ENCODE results near the gene MAP3K4.
A peak's percentile ranks its signal among the peaks of the same experiment; 100 is the strongest.
"Not testable (repeated sequence)": the region's sequence is repeated elsewhere in the genome, so short reads cannot be mapped to it uniquely, and the experiment has no call there.

The MAP3K4 gene

DNA sequence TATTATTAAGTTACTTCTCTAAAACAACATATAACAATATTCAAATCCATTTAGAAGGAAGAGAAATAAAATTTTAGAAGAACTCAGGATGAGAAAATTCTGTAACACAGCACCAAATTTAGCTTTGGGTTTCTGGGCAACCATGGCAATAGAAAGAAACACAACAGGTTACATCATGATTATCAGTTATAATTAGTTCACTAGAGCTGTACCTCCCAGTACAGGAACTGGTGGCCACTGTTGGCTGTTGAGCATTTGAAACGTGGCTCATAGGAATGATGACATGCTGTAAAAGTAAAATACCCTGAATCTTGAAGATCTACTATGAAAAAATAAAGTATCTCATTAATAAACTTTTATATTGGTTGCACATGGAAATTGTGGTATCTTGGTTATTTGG is 23.7 kb upstream of the MAP3K4 start:
- FAIRE-seq (no peak), DNase-seq (ENCODE audit: low spot score) (no peak)

DNA sequence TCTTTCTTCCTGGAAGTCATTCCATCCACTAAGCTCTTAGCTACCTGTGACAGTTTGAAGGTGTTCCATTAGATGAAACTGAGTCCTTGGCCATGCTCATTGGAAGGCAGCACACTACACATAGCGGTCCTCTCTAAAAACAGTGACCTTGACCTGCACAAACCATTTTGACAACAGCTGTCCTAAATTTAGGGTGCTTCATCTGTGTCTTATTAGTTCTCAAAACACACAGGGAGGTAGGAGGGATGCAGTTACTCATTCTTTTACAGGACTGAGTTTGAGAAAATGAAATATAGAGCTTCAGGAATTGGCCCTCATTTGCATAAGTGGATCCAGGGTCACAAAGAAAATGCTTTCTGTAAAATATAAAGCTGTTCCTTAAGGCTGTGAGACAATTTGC is 20.4 kb upstream of the MAP3K4 start:
- FAIRE-seq: no peak
- no peak for DNase-seq (ENCODE audit: low spot score)

DNA sequence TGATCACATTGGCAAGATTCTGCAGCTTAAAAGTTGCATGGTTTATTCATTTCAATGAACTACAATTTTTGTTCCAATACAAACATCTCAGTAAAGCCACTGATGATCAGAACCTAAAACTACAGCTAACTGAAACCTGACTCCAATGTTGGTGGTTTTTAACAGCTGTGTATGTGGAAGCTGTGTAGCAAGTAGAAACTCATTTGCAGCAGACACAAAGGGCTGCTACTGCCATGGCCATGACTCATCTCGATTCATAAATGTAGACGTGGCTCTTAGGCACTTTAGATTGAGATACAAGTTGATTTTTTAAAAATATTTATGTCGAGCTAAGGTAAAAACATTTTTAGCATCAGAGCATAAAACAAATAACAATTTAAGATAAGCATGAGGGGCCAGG is 19.5 kb upstream of the MAP3K4 start:
- DNase-seq (ENCODE audit: low spot score): peak; percentile 69
- FAIRE-seq: no peak

DNA sequence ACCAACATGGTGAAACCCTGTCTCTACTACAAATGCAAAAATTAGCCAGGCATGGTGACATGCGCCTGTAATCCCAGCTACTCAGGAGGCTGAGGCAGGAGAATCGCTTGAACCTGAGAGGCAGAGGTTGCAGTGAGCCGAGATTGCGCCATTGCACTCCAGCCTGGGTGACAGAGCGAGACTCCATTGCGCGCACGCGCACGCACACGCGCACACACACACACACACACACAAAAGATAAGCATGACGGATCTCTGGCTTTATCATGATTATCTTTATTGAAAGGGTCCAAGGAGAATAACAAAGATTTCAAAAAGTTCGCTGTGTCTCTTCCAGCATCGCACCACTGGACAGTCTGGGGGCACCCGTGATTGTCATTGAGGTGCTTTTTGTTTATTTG is 19.0 kb upstream of the MAP3K4 start:
- FAIRE-seq; DNase-seq (ENCODE audit: low spot score): not testable (repeated sequence)

DNA sequence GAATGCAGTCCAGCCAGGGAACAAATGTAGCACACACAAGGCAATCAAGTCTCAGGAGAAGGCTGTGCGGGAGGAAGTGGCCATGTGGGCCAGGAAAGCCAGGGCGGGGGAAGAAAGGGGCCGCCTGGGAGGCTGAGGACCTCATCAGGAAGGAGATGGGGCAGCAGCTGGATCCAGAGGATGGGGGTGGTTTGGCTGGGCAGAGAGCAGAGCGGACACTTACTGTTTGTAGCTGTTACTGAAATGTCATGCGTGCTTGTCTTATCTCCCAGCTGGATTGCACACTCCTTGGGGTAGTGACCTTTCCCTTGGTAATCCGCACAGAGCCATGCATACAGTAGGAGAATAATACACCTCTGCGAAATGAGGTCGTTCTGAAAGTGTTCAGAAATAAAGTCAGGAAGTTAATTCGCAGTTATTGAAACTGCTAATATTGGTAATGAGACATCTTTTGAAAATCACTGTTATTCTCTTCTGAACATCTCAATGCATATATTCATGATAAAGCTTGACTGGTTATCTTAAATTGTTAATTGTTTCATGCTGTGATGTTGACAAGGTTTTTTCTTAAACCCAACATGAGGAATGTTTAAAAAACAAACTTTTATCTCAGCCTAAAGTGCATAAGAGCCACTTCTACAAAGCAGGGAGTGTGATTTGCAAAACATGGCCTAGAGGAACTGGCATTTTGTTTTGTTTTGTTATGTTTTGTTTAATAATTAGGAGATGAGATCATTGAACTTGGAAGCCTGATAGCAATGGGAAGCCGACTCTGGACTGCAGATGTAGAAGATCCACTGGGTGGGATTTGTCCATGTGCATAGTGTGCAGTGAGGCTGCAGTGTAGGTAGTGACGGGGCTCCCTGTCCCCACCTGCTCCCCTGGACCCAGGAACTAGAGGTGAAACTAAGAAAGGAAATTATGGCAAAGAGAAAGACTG is 18.0 kb upstream of the MAP3K4 start:
- FAIRE-seq: no peak
- no peak for DNase-seq (ENCODE audit: low spot score)

DNA sequence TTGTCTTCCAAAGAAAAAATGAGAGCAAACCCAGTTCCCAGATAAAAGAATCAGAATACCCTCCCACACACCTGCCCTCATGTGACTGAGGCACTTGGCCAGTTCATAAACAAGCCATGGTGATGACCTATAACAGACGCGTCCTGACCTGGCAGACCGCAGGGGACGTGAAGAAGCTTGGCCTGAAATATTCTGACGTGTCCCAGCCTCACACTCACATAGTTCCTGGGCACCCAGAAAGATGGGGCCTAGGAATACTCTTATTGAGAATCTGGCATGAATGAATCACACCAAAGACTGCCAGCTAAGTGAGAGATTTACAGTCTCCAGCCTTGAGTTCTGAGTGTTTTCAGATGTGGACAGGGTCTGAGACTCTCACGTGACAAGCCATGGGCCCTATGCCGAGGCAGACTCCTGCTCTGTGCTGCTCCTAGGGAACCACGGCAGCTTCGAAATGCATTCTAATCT is 17.2 kb upstream of the MAP3K4 start:
- FAIRE-seq (no peak), DNase-seq (ENCODE audit: low spot score) (no peak)

DNA sequence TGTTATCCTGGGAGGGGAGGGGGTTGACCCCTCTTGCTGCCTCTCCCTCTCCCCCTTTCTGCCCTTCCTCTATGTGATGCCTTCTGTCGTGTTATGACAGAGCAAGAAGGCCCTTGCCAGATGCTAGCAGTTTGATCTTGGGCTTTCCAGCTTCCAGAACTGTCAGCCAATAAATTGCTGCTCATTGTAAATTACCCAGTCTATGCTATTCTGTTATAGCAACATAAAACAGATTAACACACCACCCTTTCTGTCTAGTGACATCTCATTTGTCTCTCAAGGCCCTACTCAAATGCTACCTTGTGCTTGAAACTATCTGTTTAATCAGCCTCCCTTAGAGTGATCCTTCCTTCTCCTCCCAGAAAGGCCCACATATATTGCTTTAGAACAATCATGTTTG is 16.4 kb upstream of the MAP3K4 start:
- FAIRE-seq: no peak
- DNase-seq (ENCODE audit: low spot score): no peak

DNA sequence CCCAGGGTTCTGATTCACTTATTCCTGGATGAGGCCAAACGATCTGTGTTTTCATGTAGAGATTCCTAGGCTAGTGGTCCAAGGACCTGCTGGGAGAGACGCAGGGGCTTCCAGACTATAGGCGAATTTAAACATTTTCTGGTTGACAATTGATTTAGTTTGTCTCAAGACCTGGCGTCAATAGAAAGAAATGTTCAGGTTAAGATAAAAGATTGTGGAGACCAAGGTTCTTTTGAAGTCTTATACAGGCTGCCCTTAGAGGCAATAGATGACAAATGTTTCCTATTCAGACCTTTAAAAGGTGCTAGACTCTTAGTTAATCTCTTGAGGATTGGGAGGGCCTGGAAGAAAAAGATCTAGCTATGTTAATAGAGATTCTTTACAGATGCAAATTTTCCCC is 15.6 kb upstream of the MAP3K4 start:
- DNase-seq (ENCODE audit: low spot score); FAIRE-seq: not testable (repeated sequence)

DNA sequence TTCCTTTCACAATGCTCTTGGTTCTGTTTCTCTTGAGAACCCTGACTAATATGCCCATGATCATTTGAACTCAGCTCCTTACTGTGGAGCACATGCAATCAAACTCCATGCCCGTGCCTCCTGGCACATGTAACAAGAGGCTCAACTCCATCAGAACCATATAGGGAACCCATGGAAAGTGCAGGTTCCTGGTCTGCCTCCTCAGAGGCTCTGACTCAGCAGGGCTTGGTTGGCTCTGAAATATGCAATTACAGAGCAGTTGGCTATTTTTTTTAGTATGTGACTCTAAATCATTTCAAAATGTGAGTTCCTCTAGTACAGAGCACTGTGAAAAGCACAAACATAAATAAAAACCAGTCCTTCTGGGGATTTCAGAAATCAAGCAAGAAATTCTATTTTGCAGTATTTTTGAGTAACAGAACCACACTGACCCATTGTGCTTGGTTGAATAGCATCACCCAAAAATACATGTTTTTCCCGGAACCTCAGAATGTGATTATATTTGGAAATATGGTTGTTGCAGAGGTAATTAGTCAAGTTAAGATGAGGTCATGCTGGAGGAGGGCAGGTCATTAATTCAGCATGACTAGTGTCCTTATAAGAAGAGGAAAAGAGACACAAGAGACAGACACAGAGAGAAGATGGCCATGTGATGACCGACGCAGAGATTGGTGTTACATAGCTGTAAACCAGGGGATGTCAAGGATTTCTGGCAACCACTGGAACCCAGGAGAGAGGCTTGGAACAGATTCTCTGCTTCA is 13.2 kb upstream of the MAP3K4 start:
- FAIRE-seq (no peak), DNase-seq (ENCODE audit: low spot score) (no peak)

DNA sequence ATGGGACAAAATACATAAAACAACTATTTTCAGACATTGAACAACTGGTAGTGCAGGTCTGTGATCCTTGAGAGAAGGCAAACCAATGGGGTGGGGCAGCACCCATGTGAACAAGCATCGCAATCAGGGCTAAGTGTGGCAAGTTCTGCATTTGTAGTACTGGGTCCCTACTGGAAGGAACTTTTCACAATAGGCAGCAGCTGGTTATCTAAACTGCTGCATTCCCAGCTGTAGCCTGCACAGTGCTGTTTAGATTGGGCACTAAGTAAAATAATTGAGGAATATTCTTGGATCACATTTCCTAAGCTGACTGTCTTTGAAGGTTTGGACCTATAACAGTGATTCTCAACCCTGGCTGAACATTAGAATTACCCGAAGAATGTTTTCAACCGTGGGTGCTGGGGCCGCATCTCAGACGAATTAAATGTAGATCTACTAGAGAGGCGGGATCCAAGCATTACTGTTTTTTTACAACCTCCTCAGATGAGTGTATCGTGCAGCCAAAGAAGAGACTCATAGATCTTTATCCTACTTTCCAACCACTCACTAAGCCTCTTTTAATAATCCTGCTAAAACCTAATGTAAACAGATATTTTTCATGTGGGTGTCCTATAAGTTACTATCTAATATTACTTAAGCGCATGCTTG is 12.4 kb upstream of the MAP3K4 start:
- DNase-seq (ENCODE audit: low spot score): no peak
- no peak for FAIRE-seq

DNA sequence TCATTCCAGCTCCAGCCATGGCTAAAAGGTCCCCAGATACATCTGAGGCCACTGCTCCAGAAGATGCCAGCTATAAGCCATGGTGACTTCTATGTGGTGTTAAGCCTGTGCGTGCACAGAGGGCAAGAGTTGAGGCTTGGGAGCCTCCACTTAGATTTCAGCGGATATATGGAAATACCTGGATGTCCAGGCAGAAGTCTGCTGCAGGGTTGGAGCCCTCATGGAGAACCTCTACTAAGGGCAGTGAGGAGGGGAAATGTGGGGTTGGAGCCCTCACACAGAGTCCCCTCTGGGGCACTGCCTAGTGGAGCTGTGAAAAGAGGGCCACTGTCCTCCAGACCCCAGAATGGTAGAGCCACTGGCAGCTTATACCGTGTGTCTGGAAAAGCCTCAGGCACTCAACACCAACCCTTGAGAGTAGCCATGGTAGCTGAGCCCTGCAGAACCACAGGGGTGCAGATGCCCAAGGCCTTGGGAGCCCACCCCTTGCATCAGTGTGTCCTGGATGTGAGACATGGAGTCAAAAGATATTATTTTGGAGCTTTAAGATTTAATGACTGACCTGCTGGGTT is 8.1 kb upstream of the MAP3K4 start:
- not testable (repeated sequence) for DNase-seq (ENCODE audit: low spot score); FAIRE-seq

DNA sequence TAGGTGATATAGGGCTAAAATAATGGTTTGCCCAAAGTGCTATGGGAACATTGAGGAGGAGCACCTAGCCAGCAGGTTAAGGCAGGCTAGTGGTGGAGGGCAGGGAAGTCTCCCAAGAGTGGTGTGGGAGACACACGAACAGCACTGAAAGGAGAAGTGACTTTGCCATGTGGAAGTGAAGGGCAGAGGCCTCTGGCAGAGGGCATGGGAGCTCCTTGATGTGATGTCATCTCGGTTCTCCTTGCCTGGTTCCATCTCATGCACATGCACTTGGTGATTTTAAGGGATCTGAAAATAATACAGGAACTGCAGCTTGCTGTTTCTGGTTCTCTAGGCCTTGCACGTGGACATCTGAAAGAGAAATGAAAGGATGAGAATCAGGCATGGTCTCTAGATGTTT is 4.7 kb upstream of the MAP3K4 start:
- FAIRE-seq (no peak), DNase-seq (ENCODE audit: low spot score) (no peak)

DNA sequence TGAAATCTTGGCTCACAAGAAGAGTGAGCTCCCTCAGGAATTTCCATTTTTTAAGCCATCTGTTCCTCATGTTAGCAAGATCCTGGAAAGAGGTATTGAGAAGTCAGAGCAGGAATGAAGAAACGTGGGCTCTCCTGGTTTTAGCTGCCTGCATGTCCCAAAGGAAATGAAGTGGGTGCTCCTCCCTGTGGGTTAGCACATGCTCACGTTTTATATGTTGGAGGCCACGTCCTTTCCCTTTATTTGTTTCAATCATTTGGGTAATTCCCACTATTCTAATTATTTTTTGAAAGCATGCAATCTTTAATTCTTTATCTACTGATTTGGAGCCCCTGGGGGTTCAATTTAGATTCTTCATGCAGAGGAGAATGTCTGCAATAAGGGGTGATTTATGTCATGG is 4.3 kb upstream of the MAP3K4 start:
- DNase-seq (ENCODE audit: low spot score) (no peak), FAIRE-seq (no peak)

DNA sequence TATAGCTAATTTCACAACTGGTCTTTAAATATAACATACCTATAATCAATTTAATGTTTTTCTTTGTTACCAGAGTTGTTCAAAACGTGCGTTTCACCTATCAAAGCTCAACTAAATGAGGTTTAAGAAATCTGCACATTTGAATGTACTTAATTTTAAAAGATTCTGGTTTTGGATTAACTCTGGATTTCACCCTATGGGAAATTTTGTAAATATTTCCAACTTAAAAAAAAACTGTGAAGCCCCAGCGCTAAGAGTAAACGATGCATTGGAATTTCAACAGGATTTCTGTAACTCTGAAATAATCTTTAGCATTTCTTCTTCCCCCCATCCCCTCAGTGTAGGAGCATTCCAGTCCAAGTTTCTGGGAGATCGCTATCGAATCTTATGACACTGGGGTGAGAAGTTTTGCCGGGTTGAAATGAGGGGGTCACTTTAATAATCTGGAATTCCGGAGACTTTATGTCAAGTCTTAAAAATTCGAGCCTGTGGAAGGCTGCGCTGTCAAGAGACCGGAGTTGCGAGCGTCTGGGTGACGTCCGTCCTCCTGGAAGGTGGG is 643 bp upstream of the MAP3K4 start:
- no peak for FAIRE-seq
- DNase-seq (ENCODE audit: low spot score): no peak

DNA sequence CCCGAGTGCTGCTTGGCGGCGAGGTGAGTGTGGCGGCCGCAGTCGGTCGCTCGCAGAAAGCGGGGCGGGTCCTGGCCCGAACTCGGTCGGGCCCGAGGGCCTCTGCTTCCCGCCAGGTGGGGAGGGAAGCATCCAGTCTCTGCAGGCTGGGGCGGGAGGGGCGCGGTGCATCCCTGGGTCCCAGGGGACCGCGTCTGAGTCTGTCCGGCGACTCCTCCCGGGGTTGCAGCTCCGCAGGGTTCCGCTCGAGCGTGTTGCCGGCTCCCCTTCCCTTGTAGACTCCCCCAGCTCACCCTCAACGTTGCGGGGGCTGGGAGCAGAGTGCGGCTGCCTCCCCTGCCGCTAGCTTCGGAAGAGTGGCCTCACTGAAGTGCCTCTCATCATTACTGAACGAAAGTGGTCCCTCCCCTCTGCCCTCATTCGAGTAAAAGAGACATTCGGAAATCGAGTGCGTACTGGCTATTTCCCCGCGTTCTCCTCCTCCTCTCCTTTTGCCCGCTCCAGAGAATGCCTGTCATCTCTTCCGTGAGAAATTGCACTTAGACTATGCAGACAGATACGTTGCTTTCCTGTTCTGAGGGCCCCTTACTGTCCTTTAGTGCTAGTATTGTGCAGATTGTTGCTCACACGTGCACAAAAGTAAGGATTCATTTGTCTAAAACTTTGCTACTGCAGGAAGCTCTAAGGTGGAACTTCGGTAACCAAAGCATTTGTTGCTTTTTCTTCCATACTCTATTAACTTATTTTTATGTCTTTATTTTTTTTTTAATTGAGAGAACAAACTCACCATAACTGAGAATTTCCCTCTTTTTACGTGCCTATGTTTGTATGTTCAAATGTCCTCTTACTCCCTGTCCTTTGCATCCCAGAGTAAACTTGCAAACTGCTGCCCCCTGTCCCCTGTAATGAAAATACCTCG is 751 bp downstream of the MAP3K4 start:
- DNase-seq (ENCODE audit: low spot score) (peak; percentile 57), FAIRE-seq (no peak)

DNA sequence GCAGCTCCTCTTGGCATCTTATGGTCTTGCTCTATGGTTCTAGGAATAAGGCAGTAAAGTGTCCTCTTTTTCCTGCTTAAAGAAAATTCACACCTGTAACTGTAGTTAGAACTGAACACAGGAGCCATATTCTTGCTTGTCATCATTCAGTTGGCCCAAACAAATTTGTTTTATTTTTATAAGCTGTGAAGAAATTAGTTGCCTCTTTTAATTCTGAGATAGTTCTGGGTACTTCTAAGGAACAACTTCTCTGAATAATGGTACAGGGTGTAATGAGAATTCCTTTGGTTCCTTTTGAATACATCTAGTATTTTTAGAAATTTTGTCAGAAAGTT is 1.4 kb downstream of the MAP3K4 start:
- no peak for FAIRE-seq
- DNase-seq (ENCODE audit: low spot score): no peak

DNA sequence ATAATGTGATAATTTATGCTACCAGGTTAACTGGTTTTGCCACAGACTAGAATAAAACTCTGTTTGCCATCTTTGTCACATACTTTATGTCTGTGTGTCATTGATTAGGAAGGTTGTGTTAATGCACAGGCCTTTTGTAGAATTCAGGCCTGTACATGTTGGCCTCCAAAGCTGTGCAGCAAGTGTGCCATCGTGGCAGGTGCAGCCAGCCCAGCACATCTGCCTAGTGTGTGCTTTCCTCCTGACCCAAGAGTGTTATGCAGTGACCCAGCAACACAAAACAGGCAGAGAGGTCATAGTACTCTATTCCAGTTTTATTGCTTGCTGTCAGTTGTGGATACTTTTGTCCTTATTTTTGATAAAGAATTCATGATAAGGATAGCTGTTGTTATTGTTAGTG is 3.7 kb downstream of the MAP3K4 start:
- FAIRE-seq: no peak
- no peak for DNase-seq (ENCODE audit: low spot score)

DNA sequence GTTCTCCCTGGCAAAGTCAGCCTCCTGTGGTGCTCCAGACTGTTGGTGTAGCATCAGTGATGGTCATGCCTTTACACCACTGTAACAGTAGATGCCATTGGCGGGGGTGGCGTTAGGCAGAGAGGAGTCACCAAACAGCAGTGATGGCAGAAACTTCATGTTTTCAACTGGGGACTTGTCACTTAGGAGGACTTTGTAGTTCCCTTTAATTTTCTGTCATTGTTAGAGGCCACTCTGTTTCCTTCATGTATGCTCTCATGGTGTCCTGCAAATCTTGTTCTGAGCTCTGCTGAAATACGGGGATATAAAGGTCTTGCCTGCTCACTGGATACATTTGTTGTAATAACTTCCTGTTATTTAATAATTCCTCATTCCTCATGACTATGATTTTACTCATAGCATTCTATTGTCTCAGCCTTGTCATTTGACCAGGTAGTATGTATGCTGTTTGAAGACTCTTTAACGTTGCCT is 4.6 kb downstream of the MAP3K4 start:
- FAIRE-seq: no peak
- no peak for DNase-seq (ENCODE audit: low spot score)

DNA sequence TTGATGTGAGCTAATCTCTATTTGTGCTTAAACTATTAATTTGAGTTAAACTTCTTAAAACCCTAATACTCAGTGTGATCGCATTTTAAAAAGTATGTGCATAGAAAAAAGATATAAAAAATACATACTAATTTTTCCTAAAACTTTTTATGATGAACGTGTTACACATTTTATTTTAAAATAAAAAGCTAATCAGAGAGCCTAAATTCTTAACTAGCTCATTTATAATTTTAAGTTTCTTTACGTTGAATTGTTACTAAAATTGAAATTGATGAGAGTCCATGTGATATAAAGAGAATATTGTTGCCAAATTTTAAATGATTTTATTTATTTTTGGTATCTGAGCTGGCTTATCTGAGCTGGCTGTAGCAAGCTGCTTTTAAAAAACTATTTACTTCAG is 6.6 kb downstream of the MAP3K4 start:
- DNase-seq (ENCODE audit: low spot score) (no peak), FAIRE-seq (no peak)

DNA sequence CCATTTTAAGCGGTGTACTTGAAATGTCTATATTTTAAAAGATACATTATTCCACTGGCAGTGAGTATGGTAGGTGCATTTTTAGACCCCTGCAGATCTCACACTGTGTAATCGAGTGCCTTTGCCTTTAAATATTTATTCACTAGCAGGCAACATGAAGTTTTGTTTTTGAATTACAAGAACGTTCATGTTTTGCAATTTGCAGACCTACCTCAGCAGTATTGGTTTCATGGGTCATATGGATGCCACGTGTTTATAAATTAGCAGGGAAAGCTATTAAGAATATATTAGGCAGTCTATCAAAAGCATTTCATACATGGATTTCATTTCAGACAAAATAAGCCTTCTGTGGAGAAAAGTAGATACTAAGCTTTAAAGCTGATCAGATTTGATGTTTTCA is 7.2 kb downstream of the MAP3K4 start:
- DNase-seq (ENCODE audit: low spot score) (no peak), FAIRE-seq (no peak)
